ENCODE measurements around the gene KCNG2. TPM values are rescaled to one million over a fixed set of nuclear protein-coding genes. Genes with fewer than 3 reads are reported as not detected.

The KCNG2 gene
- total RNA-seq, 1 donor, result under 0.01 TPM

- H3K4me3 ChIP-seq (ENCODE audit: low read depth, low read length), result no peak overlapping the region
- DNase-seq (ENCODE audit: low read depth), result no peak
- TF ChIP-seq CTCF (IDR thresholded peaks at IDR 0.05; ENCODE audit: insufficient read depth, low read depth, low read length), result no peak
Observed at GRCh38 chr18:79848579-79849327, 51.0 kb downstream of the KCNG2 start.

GRCh38 chr18:79849328-79850207 is 51.8 kb downstream of the KCNG2 start:
- H3K4me3 ChIP-seq (ENCODE audit: low read depth, low read length), result no peak overlapping the region
- TF ChIP-seq CTCF (IDR thresholded peaks at IDR 0.05; ENCODE audit: insufficient read depth, low read depth, low read length), result no peak
- DNase-seq (ENCODE audit: low read depth), result no peak

- H3K4me3 ChIP-seq (ENCODE audit: low read depth, low read length), result no peak overlapping the region
- no peak for TF ChIP-seq CTCF (IDR thresholded peaks at IDR 0.05; ENCODE audit: insufficient read depth, low read depth, low read length)
- no peak for DNase-seq (ENCODE audit: low read depth)
Observed at GRCh38 chr18:79850731-79851130, 53.0 kb downstream of the KCNG2 start.

GRCh38 chr18:79851489-79851888 is 53.8 kb downstream of the KCNG2 start:
- H3K4me3 ChIP-seq (ENCODE audit: low read depth, low read length), result no peak overlapping the region
- DNase-seq (ENCODE audit: low read depth), result no peak
- TF ChIP-seq CTCF (IDR thresholded peaks at IDR 0.05; ENCODE audit: insufficient read depth, low read depth, low read length), result no peak

- H3K4me3 ChIP-seq (ENCODE audit: low read depth, low read length), result no peak overlapping the region
- no peak for TF ChIP-seq CTCF (IDR thresholded peaks at IDR 0.05; ENCODE audit: insufficient read depth, low read depth, low read length)
- DNase-seq (ENCODE audit: low read depth), result no peak
Observed at GRCh38 chr18:79851950-79852349, 54.2 kb downstream of the KCNG2 start.

GRCh38 chr18:79852561-79853302 is 55.0 kb downstream of the KCNG2 start:
- no peak for TF ChIP-seq CTCF (IDR thresholded peaks at IDR 0.05; ENCODE audit: insufficient read depth, low read depth, low read length)

More at GRCh38 chr18:79852561-79853302, 55.0 kb downstream of the KCNG2 start:
- no peak overlapping the region for H3K4me3 ChIP-seq (ENCODE audit: low read depth, low read length)
- DNase-seq (ENCODE audit: low read depth), result no peak

Data from fibroblast of villous mesenchyme (primary cell).